Caco-2 (cell line): ENCODE data around the gene MED12L. TPM values are rescaled to one million over a fixed set of nuclear protein-coding genes. Genes with fewer than 3 reads are reported as not detected.
A peak's percentile ranks its signal among the peaks of the same experiment; 100 is the strongest.
"Not testable (repeated sequence)": the region's sequence is repeated elsewhere in the genome, so short reads cannot be mapped to it uniquely, and the experiment has no call there.

Experiments
- BruUV-seq: library from RNA; stranded (reverse); fragments of 400-500 nt; replicated peaks from 2 replicates; lab custom pipeline; 2021; lab: Mats Ljungman, UMichigan
- CTCF ChIA-PET: fragments of 300-600 bp; sonication (Branson Sonifier 250); formaldehyde crosslinking; loops from one replicate; lab custom pipeline; 2022; ENCODE audit warnings: antibody characterized with exemption; lab: Charles Lee
- POLR2A ChIA-PET: fragments of 300-600 bp; sonication (Branson Sonifier 250); formaldehyde crosslinking; loops from one replicate; lab custom pipeline; 2022; ENCODE audit warnings: antibody characterized with exemption; lab: Charles Lee
- DNase-seq, 2 experiments: peaks; one replicate each; pipeline versions ENCODE4 v3.0.0 to v3.0.0-alpha.2; 2020 to 2022
- H3K27me3 ChIP-seq: replicated peaks from 2 replicates; pipeline ENCODE4 v1.6.0; 2011; ENCODE audit warnings: low read length; ENCODE audit not compliant: control insufficient read depth, insufficient read depth
- H3K36me3 ChIP-seq: 2 replicates; pipeline ENCODE4 v1.5.1; 2011; ENCODE audit warnings: low read length; ENCODE audit not compliant: control insufficient read depth, insufficient read depth
- H3K4me1 ChIP-seq: fragments of 250-450 bp; sonication (Bioruptor Pico); 2 replicates; pipeline ENCODE4 v1.5.1; 2020; ENCODE audit warnings: mild to moderate bottlenecking
- H3K4me3 ChIP-seq: 2 replicates; pipeline ENCODE4 v1.5.1; 2011; ENCODE audit warnings: low read depth, mild to moderate bottlenecking, control low read depth, low read length
- H3K9me3 ChIP-seq: fragments of 250-450 bp; sonication (Bioruptor Pico); 2 replicates; pipeline ENCODE4 v1.5.1; 2020; ENCODE audit warnings: mild to moderate bottlenecking, moderate library complexity
- H3K27ac Mint-ChIP-seq: one replicate; pipeline ENCODE4 v1.8.0; 2022; ENCODE audit warnings: mixed read lengths; ENCODE audit not compliant: unreplicated experiment
- H3K27me3 Mint-ChIP-seq: one replicate; pipeline ENCODE4 v1.8.0; 2022; ENCODE audit warnings: mixed read lengths; ENCODE audit not compliant: insufficient read depth, unreplicated experiment
- H3K36me3 Mint-ChIP-seq: one replicate; pipeline ENCODE4 v1.8.0; 2022; ENCODE audit warnings: mild to moderate bottlenecking, mixed read lengths; ENCODE audit not compliant: insufficient read depth, unreplicated experiment
- H3K4me1 Mint-ChIP-seq: one replicate; pipeline ENCODE4 v1.8.0; 2022; ENCODE audit warnings: low read depth, mixed read lengths; ENCODE audit not compliant: unreplicated experiment
- H3K4me3 Mint-ChIP-seq: one replicate; pipeline ENCODE4 v1.8.0; 2022; ENCODE audit warnings: mild to moderate bottlenecking, moderate library complexity, mixed read lengths; ENCODE audit not compliant: unreplicated experiment
- H3K9me3 Mint-ChIP-seq: one replicate; pipeline ENCODE4 v1.8.0; 2022; ENCODE audit warnings: mixed read lengths; ENCODE audit not compliant: unreplicated experiment
- intact Hi-C: fragments of 100-400 bp; cut with micrococcal nuclease; formaldehyde crosslinking; loops from one replicate; pipeline ENCODE4 v1.10.0; 2022; ENCODE audit not compliant: unreplicated experiment
- total RNA-seq: library from RNA; stranded (reverse); gene quantifications from 2 replicates; pipeline ENCODE4 v1.2.3, GENCODE V29; 2022
- TF ChIP-seq, protein P1 (sequence below), 2 experiments: fragments of 200-600 bp in 1 of 2; IDR thresholded peaks; 1 replicate in 1 of 2; 2 replicates in 1 of 2; pipeline versions ENCODE4 v1.5.1 to v1.8.0; 2011 to 2022; ENCODE audit warnings: antibody characterized with exemption in 1 of 2, control low read depth in 1 of 2, inconsistent platforms in 1 of 2, low read depth in 1 of 2, low read length in 1 of 2, mild to moderate bottlenecking in 1 of 2, moderate library complexity in 1 of 2; ENCODE audit not compliant: insufficient read depth in 1 of 2, severe bottlenecking in 1 of 2, unreplicated experiment in 1 of 2

MED12L gene
- total RNA-seq, 1 experiment from 2014 or later = 21.5 TPM

DNA sequence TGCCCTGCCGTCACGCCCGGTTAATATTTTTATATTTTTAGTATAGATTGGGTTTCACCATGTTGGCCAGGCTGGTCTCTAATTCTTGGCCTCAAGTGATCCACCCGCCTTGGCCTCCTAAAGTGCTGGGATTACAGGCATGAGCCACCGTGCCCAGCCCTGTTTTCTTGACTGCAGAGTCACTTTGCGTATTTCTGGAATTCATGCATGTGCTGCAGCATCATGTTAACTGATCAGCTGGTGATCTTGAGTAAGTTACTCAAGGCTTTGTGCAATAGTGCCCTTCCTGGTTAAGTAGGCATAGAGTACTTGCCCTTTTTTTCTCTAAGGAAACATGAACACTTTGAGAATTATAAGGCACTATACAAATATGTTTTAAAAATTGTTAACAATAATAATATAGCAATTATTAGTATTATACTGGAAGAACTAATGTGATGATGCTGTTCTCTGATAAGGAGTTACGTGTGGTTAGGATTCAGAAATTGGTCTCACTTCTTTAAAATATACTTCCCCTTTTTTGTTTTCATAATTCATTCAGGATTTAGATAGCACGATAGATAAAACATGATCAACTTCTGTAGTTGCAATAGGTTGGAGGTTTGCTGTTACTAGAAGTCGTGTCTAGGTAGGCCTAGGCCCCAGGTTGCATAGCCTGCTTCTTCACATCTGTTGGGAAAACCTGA lies 83.9 kb downstream of the MED12L start:
- H3K4me1 ChIP-seq = no peaks in the 10 kb centered on the region
- CTCF ChIA-PET = no interaction called here
- Mint-ChIP-seq H3K4me3 (no peak overlapping the region), H3K9me3 (no peaks in the 10 kb centered on the region), H3K27ac (no peak overlapping the region), H3K36me3 (peaks cover 27% of the 10 kb centered on the region), H3K27me3 (no peaks in the 10 kb centered on the region), H3K4me1 (peaks cover 13% of the 10 kb centered on the region)
- H3K36me3 ChIP-seq = no peaks in the 10 kb centered on the region
- POLR2A ChIA-PET = no interaction called here
- H3K4me3 ChIP-seq = no peak overlapping the region
- BruUV-seq = no TSS peak
- H3K27me3 ChIP-seq = no peaks in the 10 kb centered on the region
- no peaks in the 10 kb centered on the region for H3K9me3 ChIP-seq
- intact Hi-C loops = loop anchor here (2.0 to 5.0 kb wide), 4 partner anchors 43 to 748 kb away; no protein-coding TSS in a partner anchor
- TF ChIP-seq, protein P1, sequence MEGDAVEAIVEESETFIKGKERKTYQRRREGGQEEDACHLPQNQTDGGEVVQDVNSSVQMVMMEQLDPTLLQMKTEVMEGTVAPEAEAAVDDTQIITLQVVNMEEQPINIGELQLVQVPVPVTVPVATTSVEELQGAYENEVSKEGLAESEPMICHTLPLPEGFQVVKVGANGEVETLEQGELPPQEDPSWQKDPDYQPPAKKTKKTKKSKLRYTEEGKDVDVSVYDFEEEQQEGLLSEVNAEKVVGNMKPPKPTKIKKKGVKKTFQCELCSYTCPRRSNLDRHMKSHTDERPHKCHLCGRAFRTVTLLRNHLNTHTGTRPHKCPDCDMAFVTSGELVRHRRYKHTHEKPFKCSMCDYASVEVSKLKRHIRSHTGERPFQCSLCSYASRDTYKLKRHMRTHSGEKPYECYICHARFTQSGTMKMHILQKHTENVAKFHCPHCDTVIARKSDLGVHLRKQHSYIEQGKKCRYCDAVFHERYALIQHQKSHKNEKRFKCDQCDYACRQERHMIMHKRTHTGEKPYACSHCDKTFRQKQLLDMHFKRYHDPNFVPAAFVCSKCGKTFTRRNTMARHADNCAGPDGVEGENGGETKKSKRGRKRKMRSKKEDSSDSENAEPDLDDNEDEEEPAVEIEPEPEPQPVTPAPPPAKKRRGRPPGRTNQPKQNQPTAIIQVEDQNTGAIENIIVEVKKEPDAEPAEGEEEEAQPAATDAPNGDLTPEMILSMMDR (IDR thresholded peaks at IDR 0.05; ENCODE audit: insufficient read depth in 1 of 2, low read depth in 1 of 2, low read length in 1 of 2, severe bottlenecking in 1 of 2, unreplicated experiment in 1 of 2) = no peak
- DNase-seq = no peak

DNA sequence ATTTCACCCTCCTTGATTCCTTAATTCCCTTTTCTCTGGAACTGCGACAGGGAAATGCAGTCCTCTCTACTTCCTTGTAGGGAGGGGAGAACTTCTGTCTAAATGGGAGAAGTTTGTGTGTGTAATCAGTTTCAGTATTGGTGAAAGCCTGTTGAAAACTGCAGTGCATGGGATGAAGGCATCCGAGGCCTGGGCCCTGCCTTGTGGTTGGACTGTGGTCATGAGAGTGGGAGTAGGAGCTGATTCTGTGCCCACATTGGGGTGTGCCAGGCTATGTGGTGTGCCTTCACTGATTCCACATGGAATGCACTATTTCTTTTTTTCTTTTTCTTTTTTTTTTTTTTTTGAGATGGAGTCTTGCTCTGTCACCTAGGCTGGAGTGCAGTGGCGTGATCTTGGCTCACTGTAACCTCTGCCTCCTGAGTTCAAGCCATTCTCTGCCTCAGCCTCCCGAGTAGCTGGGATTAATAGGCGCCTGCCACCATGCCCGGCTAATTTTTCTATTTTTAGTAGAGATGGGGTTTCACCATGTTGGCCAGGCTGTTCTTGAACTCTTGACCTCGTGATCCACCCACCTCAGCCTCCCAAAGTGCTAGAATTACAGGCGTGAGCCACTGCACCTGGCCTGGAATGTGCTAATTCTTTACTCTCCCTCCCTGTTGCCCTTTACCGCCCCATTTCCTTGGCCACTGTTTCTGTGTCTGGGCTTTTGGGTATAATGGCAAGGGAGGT lies 84.7 kb downstream of the MED12L start:
- H3K9me3 ChIP-seq, H3K27me3 Mint-ChIP-seq, H3K4me1 ChIP-seq, H3K4me3 ChIP-seq, CTCF ChIA-PET, H3K27ac Mint-ChIP-seq, H3K9me3 Mint-ChIP-seq, H3K27me3 ChIP-seq, H3K4me3 Mint-ChIP-seq, POLR2A ChIA-PET, H3K36me3 ChIP-seq, BruUV-seq, DNase-seq: not testable (repeated sequence)
- H3K36me3 Mint-ChIP-seq = peaks cover 27% of the 10 kb centered on the region
- H3K4me1 Mint-ChIP-seq = peaks cover 13% of the 10 kb centered on the region
- intact Hi-C loops = loop anchor here (2.0 to 5.0 kb wide), 4 partner anchors 42 to 747 kb away; no protein-coding TSS in a partner anchor

DNA sequence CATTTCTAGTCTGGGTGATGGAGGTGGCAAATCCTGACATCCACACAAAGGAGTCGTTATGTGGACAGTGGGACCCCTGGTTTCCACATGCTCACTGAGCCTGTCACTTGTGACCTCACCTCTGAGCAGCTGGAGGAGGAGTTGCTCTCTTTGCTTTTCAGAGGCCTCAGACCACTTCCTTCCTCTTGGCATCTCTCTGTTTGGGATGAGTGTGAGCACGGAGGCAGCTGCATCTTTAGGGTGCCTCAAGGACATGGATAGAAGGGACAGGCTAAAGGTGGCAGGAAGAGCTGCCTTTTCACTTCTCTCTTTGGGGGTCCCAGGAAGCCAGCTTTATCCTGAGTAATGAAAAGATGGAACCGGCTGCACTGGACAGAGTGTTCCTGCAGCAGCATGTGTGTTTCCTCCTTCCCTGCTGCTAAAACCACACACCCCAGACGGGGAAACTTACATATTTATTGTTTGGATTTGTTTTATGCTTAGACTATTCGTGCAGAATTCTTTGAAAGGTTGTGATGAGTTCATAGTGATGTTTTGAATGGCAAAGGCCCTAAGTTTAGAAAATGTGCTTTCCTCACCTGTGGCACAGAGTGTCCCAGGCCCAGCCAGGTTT lies 85.8 kb downstream of the MED12L start:
- H3K4me3 ChIP-seq = no peak overlapping the region
- ChIA-PET CTCF (no interaction called here), POLR2A (no interaction called here)
- Mint-ChIP-seq H3K27ac (peak overlapping the region; percentile 68), H3K36me3 (peaks cover 18% of the 10 kb centered on the region), H3K27me3 (no peaks in the 10 kb centered on the region), H3K9me3 (no peaks in the 10 kb centered on the region), H3K4me3 (no peak overlapping the region), H3K4me1 (peaks cover 10% of the 10 kb centered on the region)
- H3K36me3 ChIP-seq = no peaks in the 10 kb centered on the region
- TF ChIP-seq, protein P1 (IDR thresholded peaks at IDR 0.05; ENCODE audit: insufficient read depth in 1 of 2, low read depth in 1 of 2, low read length in 1 of 2, severe bottlenecking in 1 of 2, unreplicated experiment in 1 of 2) = no peak
- H3K27me3 ChIP-seq = no peaks in the 10 kb centered on the region
- no TSS peak for BruUV-seq
- no peaks in the 10 kb centered on the region for H3K9me3 ChIP-seq
- intact Hi-C loops = no loop called here
- no peak for DNase-seq
- H3K4me1 ChIP-seq = no peaks in the 10 kb centered on the region
